ENCODE data around the gene FAM216B. TPM values are rescaled to one million over a fixed set of nuclear protein-coding genes. Genes with fewer than 3 reads are reported as not detected.

Gene FAM216B
- total RNA-seq, 2 experiments from 2014 or later: not detected

Other genes starting within 250 kb of the FAM216B start
- 1 to 10 TPM; 2.5 to 2.6 TPM for gene TNFSF11, start 207.4 kb upstream of the FAM216B start, total RNA-seq
- gene EPSTI1, start 210.7 kb downstream of the FAM216B start, total RNA-seq: 10 to 100 TPM; 30.7 to 32.0 TPM
- 10 to 100 TPM; 13.0 to 20.8 TPM for gene DNAJC15, start 242.0 kb downstream of the FAM216B start, total RNA-seq